Colonic mucosa (tissue), 4 donors: ENCODE results near the gene GOLGA8K. TPM values are rescaled to one million over a fixed set of nuclear protein-coding genes. Genes with fewer than 3 reads are reported as not detected.
"Not testable (repeated sequence)": the region's sequence is repeated elsewhere in the genome, so short reads cannot be mapped to it uniquely, and the experiment has no call there.

Source experiments
- DNase-seq: peaks from one replicate; pipeline ENCODE4 v3.0.0-alpha.2; 2020
- H3K27ac ChIP-seq: fragments of 200-600 bp; one replicate; pipeline ENCODE4 v1.8.0; 2021
- H3K27me3 ChIP-seq: fragments of 200-600 bp; one replicate; pipeline ENCODE4 v1.8.0; 2021
- H3K36me3 ChIP-seq: fragments of 200-600 bp; one replicate; pipeline ENCODE4 v1.8.0; 2021
- H3K4me1 ChIP-seq: fragments of 200-600 bp; one replicate; pipeline ENCODE4 v1.8.0; 2021; ENCODE audit warnings: mild to moderate bottlenecking
- H3K4me3 ChIP-seq: fragments of 200-600 bp; one replicate; pipeline ENCODE4 v1.8.0; 2021
- H3K9ac ChIP-seq, 2 donors: one replicate each; pipeline ENCODE4 v1.7.0; 2013; ENCODE audit warnings: control low read depth in 2 of 2, low read depth in 2 of 2, low read length in 2 of 2
- H3K9me3 ChIP-seq: fragments of 200-600 bp; one replicate; pipeline ENCODE4 v1.8.0; 2021
- intact Hi-C: fragments of 100-400 bp; cut with DNase I; formaldehyde crosslinking; loops from one replicate; pipeline ENCODE4 v1.14.1; 2022
- total RNA-seq, 2 donors: library from RNA; stranded (reverse); fragmentation: NEBNext Ultra II Directional in 1 of 2; extraction: Animal tissue kit (Norgen Biotek cat#: 25700) in 1 of 2; gene quantifications; one replicate each; pipeline ENCODE4 v1.2.1, GENCODE V29; 2021
- donor health status: healthy.
- donor health status: DM: no; HTN: no; CAD: no.
- donor health status: DM: no; HTN: no; CAD: no.

The GOLGA8K gene
- total RNA-seq, 2 donors from 2014 or later = 0.22 to 0.24 TPM

DNA sequence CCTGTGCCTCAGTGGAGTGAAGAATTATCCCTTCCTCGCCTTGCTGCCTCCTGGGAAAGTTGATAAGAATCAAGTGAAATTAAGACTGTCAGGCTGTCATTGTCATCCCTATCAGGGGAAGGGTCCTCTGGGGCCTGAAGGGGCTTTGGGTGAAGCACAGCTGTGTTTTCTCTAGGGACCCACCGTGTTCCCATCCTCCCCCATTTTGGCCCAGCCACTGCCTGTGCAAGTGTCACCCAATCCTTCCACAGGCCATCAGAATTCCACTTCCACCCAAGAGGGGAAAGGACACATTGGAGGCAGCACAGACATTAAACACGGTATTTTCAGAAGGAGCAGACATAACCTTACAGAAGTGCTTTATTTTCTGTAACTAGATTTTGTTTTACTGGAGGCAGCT lies 59.2 kb downstream of the GOLGA8K start:
- H3K4me3 ChIP-seq, H3K27me3 ChIP-seq, H3K27ac ChIP-seq, H3K9me3 ChIP-seq, H3K9ac ChIP-seq, H3K36me3 ChIP-seq, DNase-seq, H3K4me1 ChIP-seq, intact Hi-C loops: not testable (repeated sequence)

Other genes with a start within 250 kb of the GOLGA8K start
- gene GOLGA8O, start 52.3 kb upstream of the GOLGA8K start, total RNA-seq = under 1 TPM; 0.22 to 0.69 TPM
- gene GOLGA8N, start 190.2 kb upstream of the GOLGA8K start, total RNA-seq = 1 to 10 TPM; 1.8 to 4.2 TPM
- gene ARHGAP11A, start 212.2 kb upstream of the GOLGA8K start, total RNA-seq = 10 to 100 TPM; 19.9 to 55.3 TPM
- gene SCG5, start 238.4 kb upstream of the GOLGA8K start, total RNA-seq = 1 to 10 TPM; 4.1 to 9.6 TPM